Measurements from ENCODE around the gene ARFRP1. TPM values are rescaled to one million over a fixed set of nuclear protein-coding genes. Genes with fewer than 3 reads are reported as not detected.

Gene ARFRP1
- total and polyA plus RNA-seq, 2 of the 13 experiments (the other 11 are each of a cell fraction or from before 2014, with no cell fraction given) = 32.0 to 51.1 TPM

- no peak for TF ChIP-seq ZBTB40 (IDR thresholded peaks at IDR 0.05)
- TF ChIP-seq ZBTB40 (CRISPR knock-in tag; IDR thresholded peaks at IDR 0.05) = no peak
- TF ChIP-seq RFXAP (CRISPR knock-in tag; IDR thresholded peaks at IDR 0.05; ENCODE audit: borderline replicate concordance) = no peak
- no peak for TF ChIP-seq SNAPC2 (CRISPR knock-in tag; IDR thresholded peaks at IDR 0.05)
- 0 out of 2 replicates have a peak, but pooled peaks have one; percentile 24 for TF ChIP-seq NR2C2 (CRISPR knock-in tag; IDR thresholded peaks at IDR 0.05; ENCODE audit: borderline replicate concordance)
- TF ChIP-seq ZNF142 (CRISPR knock-in tag; IDR thresholded peaks at IDR 0.05) = 0 out of 2 replicates have a peak, but pooled peaks have one; percentile 17
- no peak for TF ChIP-seq ATF4 (CRISPR knock-in tag; IDR thresholded peaks at IDR 0.05)
- TF ChIP-seq ZNF234 (CRISPR knock-in tag; conservative IDR thresholded peaks at IDR 0.05) = no peak
- TF ChIP-seq AFF4 (CRISPR knock-in tag; IDR thresholded peaks at IDR 0.05) = no peak
Observed at GRCh38 chr20:63697357-63697867, 10.4 kb downstream of the ARFRP1 start (continued).
